Sigmoid colon (tissue), 4 donors: Measurements from ENCODE around the gene KY.
"Not testable (repeated sequence)": the region's sequence is repeated elsewhere in the genome, so short reads cannot be mapped to it uniquely, and the experiment has no call there.

Experiments
- EP300 ChIP-seq, 4 donors: sonication (generic); formaldehyde crosslinking; IDR thresholded peaks; one replicate each; pipeline ENCODE4 v1.6.1; 2017; ENCODE audit warnings: antibody characterized with exemption in 4 of 4
- POLR2A ChIP-seq, 2 donors: fragments of 450-650 bp; IDR thresholded peaks; one replicate each; pipeline ENCODE4 v1.6.1; 2016; ENCODE audit warnings: antibody characterized with exemption in 2 of 2, mild to moderate bottlenecking in 2 of 2, moderate library complexity in 2 of 2
- POLR2AphosphoS5 ChIP-seq, 4 donors: sonication (generic); formaldehyde crosslinking; IDR thresholded peaks; one replicate each; pipeline ENCODE4 v1.6.1; 2017; ENCODE audit warnings: antibody characterized with exemption in 4 of 4
- TF ChIP-seq, protein P1 (sequence below), 4 experiments: fragments of 450-650 bp in 3 of 4; fragments of 200-600 bp in 1 of 4; IDR thresholded peaks; one replicate each; pipeline ENCODE4 v1.5.1; 2016 to 2019; ENCODE audit warnings: antibody characterized with exemption in 4 of 4, mild to moderate bottlenecking in 3 of 4, moderate library complexity in 2 of 4

DNA sequence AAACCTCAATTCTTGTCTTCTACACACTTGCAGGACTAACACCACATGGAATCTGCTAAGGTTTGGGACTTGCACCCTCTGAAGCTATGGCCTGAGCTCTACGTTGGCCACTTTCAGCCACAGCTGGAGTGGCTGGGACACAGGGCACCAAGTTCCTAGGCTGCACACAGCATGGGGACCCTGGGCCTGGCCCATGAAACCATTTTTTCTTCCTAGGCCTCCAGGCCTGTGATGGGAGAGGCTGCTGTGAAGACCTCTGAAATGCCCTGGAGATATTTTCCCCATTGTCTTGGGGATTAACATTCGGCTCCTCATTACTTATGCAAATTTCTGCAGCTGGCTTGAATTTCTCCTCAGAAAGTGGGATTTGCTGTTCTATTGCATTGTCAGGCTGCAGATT is 80.9 kb downstream of the KY start:
- TF ChIP-seq, protein P1, sequence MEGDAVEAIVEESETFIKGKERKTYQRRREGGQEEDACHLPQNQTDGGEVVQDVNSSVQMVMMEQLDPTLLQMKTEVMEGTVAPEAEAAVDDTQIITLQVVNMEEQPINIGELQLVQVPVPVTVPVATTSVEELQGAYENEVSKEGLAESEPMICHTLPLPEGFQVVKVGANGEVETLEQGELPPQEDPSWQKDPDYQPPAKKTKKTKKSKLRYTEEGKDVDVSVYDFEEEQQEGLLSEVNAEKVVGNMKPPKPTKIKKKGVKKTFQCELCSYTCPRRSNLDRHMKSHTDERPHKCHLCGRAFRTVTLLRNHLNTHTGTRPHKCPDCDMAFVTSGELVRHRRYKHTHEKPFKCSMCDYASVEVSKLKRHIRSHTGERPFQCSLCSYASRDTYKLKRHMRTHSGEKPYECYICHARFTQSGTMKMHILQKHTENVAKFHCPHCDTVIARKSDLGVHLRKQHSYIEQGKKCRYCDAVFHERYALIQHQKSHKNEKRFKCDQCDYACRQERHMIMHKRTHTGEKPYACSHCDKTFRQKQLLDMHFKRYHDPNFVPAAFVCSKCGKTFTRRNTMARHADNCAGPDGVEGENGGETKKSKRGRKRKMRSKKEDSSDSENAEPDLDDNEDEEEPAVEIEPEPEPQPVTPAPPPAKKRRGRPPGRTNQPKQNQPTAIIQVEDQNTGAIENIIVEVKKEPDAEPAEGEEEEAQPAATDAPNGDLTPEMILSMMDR (IDR thresholded peaks at IDR 0.05), result not testable (repeated sequence)
- not testable (repeated sequence) for TF ChIP-seq POLR2AphosphoS5, POLR2A, EP300 (IDR thresholded peaks at IDR 0.05)
